IMR-90 (cell line): Measurements from ENCODE around the gene OVCH2. TPM values are rescaled to one million over a fixed set of nuclear protein-coding genes. Genes with fewer than 3 reads are reported as not detected.

Experiments used
- ATAC-seq: fragments of 200-7000 bp; cut with Tn5 transposase; 2 replicates; pipeline ENCODE4 v1.9.1; 2020; ENCODE audit warnings: low read depth, mild to moderate bottlenecking, moderate library complexity
- BruUV-seq: library from RNA; stranded (reverse); fragments of 400-500 nt; replicated peaks from 2 replicates; lab custom pipeline; 2021; lab: Mats Ljungman, UMichigan
- CTCF ChIA-PET: fragments of 300-600 bp; formaldehyde crosslinking; extraction: SDS; loops from one replicate; lab custom pipeline; 2021; ENCODE audit warnings: antibody characterized with exemption; lab: Yijun Ruan, JAX
- POLR2A ChIA-PET: fragments of 300-600 bp; sonication (Branson Sonifier 250); formaldehyde crosslinking; loops from one replicate; lab custom pipeline; 2022; ENCODE audit warnings: antibody characterized with exemption; ENCODE audit not compliant: unreplicated experiment; lab: Charles Lee
- DNase-seq: peaks from one replicate; pipeline ENCODE4 v3.0.0; 2013
- H2AFZ ChIP-seq: replicated peaks from 2 replicates; pipeline ENCODE3; 2013; ENCODE audit warnings: low read length, mild to moderate bottlenecking; ENCODE audit not compliant: poor library complexity
- H2AK5ac ChIP-seq: 2 replicates; pipeline ENCODE4 v1.6.1; 2013; ENCODE audit warnings: low read depth, low read length, inconsistent platforms
- H2AK9ac ChIP-seq: replicated peaks from 2 replicates; pipeline ENCODE3; 2013; ENCODE audit warnings: mild to moderate bottlenecking, low read depth, low read length, moderate library complexity; ENCODE audit not compliant: poor library complexity
- H2BK120ac ChIP-seq: 2 replicates; pipeline ENCODE4 v1.6.1; 2013; ENCODE audit warnings: low read depth, low read length, inconsistent platforms
- H2BK15ac ChIP-seq: 3 replicates; pipeline ENCODE4 v1.6.1; 2013; ENCODE audit warnings: low read depth, low read length, inconsistent platforms
- H2BK20ac ChIP-seq: 2 replicates; pipeline ENCODE4 v1.6.1; 2013; ENCODE audit warnings: low read depth, mild to moderate bottlenecking, inconsistent platforms, low read length, moderate library complexity
- H2BK5ac ChIP-seq: 2 replicates; pipeline ENCODE4 v1.6.1; 2013; ENCODE audit warnings: mild to moderate bottlenecking, low read depth, low read length, inconsistent platforms; ENCODE audit not compliant: poor library complexity, severe bottlenecking
- H3K14ac ChIP-seq: replicated peaks from 2 replicates; pipeline ENCODE4 v1.6.1; 2013; ENCODE audit warnings: low read depth, low read length, inconsistent platforms
- H3K18ac ChIP-seq: 2 replicates; pipeline ENCODE4 v1.6.1; 2013; ENCODE audit warnings: low read depth, low read length, control low read depth
- H3K23ac ChIP-seq: 2 replicates; pipeline ENCODE4 v1.6.1; 2013; ENCODE audit warnings: low read depth, low read length, inconsistent platforms
- H3K27ac ChIP-seq: 2 replicates; pipeline ENCODE4 v1.5.1; 2013; ENCODE audit warnings: mild to moderate bottlenecking, control low read depth, low read length; ENCODE audit not compliant: insufficient read depth
- H3K27me3 ChIP-seq: 2 replicates; pipeline ENCODE4 v1.6.1; 2013; ENCODE audit warnings: low read length; ENCODE audit not compliant: control insufficient read depth, insufficient read depth
- H3K36me3 ChIP-seq: 2 replicates; pipeline ENCODE4 v1.6.1; 2013; ENCODE audit warnings: low read length, mixed read lengths; ENCODE audit not compliant: control insufficient read depth, insufficient read depth
- H3K4ac ChIP-seq: 2 replicates; pipeline ENCODE4 v1.6.1; 2013; ENCODE audit warnings: low read depth, low read length, inconsistent platforms
- H3K4me1 ChIP-seq: 2 replicates; pipeline ENCODE4 v1.6.1; 2013; ENCODE audit warnings: low read length, mixed read lengths; ENCODE audit not compliant: control insufficient read depth, insufficient read depth
- H3K4me2 ChIP-seq: 2 replicates; pipeline ENCODE4 v1.6.1; 2013; ENCODE audit warnings: low read depth, mild to moderate bottlenecking, control low read depth, low read length, moderate library complexity
- H3K4me3 ChIP-seq: 2 replicates; pipeline ENCODE4 v1.5.1; 2013; ENCODE audit warnings: low read depth, mild to moderate bottlenecking, control low read depth, low read length, moderate library complexity; ENCODE audit not compliant: insufficient read depth
- H3K56ac ChIP-seq: 2 replicates; pipeline ENCODE4 v1.6.1; 2013; ENCODE audit warnings: low read length, inconsistent platforms; ENCODE audit not compliant: insufficient read depth; ENCODE audit errors: extremely low read depth
- H3K79me1 ChIP-seq, 2 experiments: 2 replicates each; pipeline ENCODE4 v1.6.1; 2013; ENCODE audit warnings: low read length in 2 of 2, inconsistent platforms in 1 of 2, low read depth in 1 of 2
- H3K9ac ChIP-seq: 2 replicates; pipeline ENCODE4 v1.6.1; 2013; ENCODE audit warnings: low read depth, low read length, control low read depth
- H3K9me1 ChIP-seq: 2 replicates; pipeline ENCODE4 v1.6.1; 2013; ENCODE audit warnings: low read length, inconsistent platforms; ENCODE audit not compliant: insufficient read depth
- H3K9me3 ChIP-seq: 2 replicates; pipeline ENCODE4 v1.6.1; 2013; ENCODE audit warnings: low read length; ENCODE audit not compliant: control insufficient read depth, insufficient read depth
- H4K20me1 ChIP-seq: 2 replicates; pipeline ENCODE4 v1.6.1; 2013; ENCODE audit warnings: low read length, inconsistent platforms; ENCODE audit not compliant: insufficient read depth
- H4K5ac ChIP-seq: 2 replicates; pipeline ENCODE4 v1.6.1; 2013; ENCODE audit warnings: mild to moderate bottlenecking, low read depth, low read length, control low read depth
- H4K8ac ChIP-seq, 2 experiments: 2 replicates each; pipeline ENCODE4 v1.6.1; 2013; ENCODE audit warnings: low read depth in 2 of 2, low read length in 2 of 2, control low read depth in 1 of 2, inconsistent platforms in 1 of 2
- H4K91ac ChIP-seq: 2 replicates; pipeline ENCODE4 v1.6.1; 2013; ENCODE audit warnings: low read depth, low read length, inconsistent platforms; ENCODE audit not compliant: insufficient read depth
- BHLHE40 ChIP-seq: fragments of 150-350 bp; IDR thresholded peaks from 2 replicates; pipeline ENCODE4 v1.6.1; 2016; ENCODE audit warnings: mild to moderate bottlenecking, low read depth, low read length
- CEBPB ChIP-seq: IDR thresholded peaks from 2 replicates; pipeline ENCODE4 v1.6.1; 2012; ENCODE audit warnings: low read depth, low read length, improper control_type of control experiment
- CHD1 ChIP-seq: IDR thresholded peaks from 2 replicates; pipeline ENCODE4 v1.6.1; 2012; ENCODE audit warnings: low read depth, low read length, improper control_type of control experiment
- FOS ChIP-seq: fragments of 150-350 bp; IDR thresholded peaks from 2 replicates; pipeline ENCODE4 v1.6.1; 2016; ENCODE audit warnings: low read depth, low read length
- MAFK ChIP-seq: IDR thresholded peaks from 2 replicates; pipeline ENCODE4 v1.6.1; 2012; ENCODE audit warnings: low read depth, low read length, improper control_type of control experiment
- MAZ ChIP-seq: IDR thresholded peaks from 2 replicates; pipeline ENCODE4 v1.6.1; 2012; ENCODE audit warnings: low read depth, mild to moderate bottlenecking, low read length, improper control_type of control experiment, moderate library complexity, borderline replicate concordance
- MXI1 ChIP-seq: IDR thresholded peaks from 2 replicates; pipeline ENCODE4 v1.6.1; 2012; ENCODE audit warnings: low read depth, mild to moderate bottlenecking, low read length, moderate library complexity, borderline replicate concordance
- NFE2L2 ChIP-seq: fragments of 150-350 bp; IDR thresholded peaks from 2 replicates; pipeline ENCODE4 v1.6.1; 2016; ENCODE audit warnings: low read depth, mild to moderate bottlenecking, low read length
- POLR2A ChIP-seq: IDR thresholded peaks from 2 replicates; pipeline ENCODE4 v1.6.1; 2012; ENCODE audit warnings: mild to moderate bottlenecking, low read depth, low read length
- RAD21 ChIP-seq: IDR thresholded peaks from 2 replicates; pipeline ENCODE4 v1.6.1; 2012; ENCODE audit warnings: low read length, improper control_type of control experiment
- RCOR1 ChIP-seq: IDR thresholded peaks from 2 replicates; pipeline ENCODE4 v1.6.1; 2012; ENCODE audit warnings: mild to moderate bottlenecking, low read length, improper control_type of control experiment; ENCODE audit not compliant: insufficient replicate concordance
- RFX5 ChIP-seq: IDR thresholded peaks from 2 replicates; pipeline ENCODE4 v1.8.0; 2012; ENCODE audit warnings: low read depth, mild to moderate bottlenecking, low read length, moderate library complexity
- SMC3 ChIP-seq: fragments of 150-350 bp; IDR thresholded peaks from 2 replicates; pipeline ENCODE4 v1.6.1; 2016; ENCODE audit warnings: low read depth, mild to moderate bottlenecking, antibody characterized with exemption, low read length, moderate library complexity
- WGBS, 2 experiments: methylation state at CpG; one replicate each; pipeline versions ENCODE4 v1.1.5 to v1.1.7; 2013; ENCODE audit warnings: missing lambda C conversion rate in 2 of 2; ENCODE audit not compliant: insufficient read length in 1 of 2; ENCODE audit errors: extremely low coverage in 2 of 2; 5-methylcytosine and 5-hydroxymethylcytosine counted together
- dilution Hi-C: fragments of 300-500 bp; cut with HindIII; formaldehyde crosslinking; loops from one replicate; pipeline ENCODE4 v1.14.3; 2018; ENCODE audit warnings: low sequenced_read_pairs; ENCODE audit not compliant: unreplicated experiment
- in situ Hi-C: fragments of 300-500 bp; cut with MboI; formaldehyde crosslinking; loops from 3 replicates; pipeline ENCODE4 v1.14.3; 2019; ENCODE audit warnings: low sequenced_read_pairs, inconsistent platforms, mixed read lengths
- intact Hi-C: fragments of 100-400 bp; cut with micrococcal nuclease; formaldehyde crosslinking; loops from 2 replicates; pipeline ENCODE4 v1.10.0; 2022
- polyA plus RNA-seq, 3 experiments: library from polyadenylated mRNA; depleted of rRNA; stranded (reverse); fragments of >200 nt; gene quantifications; 2 replicates each; pipeline ENCODE4 v1.2.3, GENCODE V29; 2012; ENCODE audit warnings: low replicate concordance in 1 of 3
- total RNA-seq: library from RNA; depleted of rRNA; stranded (reverse); fragments of >200 nt; gene quantifications from 2 replicates; pipeline ENCODE4 v1.2.3, GENCODE V29; 2012
- TF ChIP-seq, protein P1 (sequence below): fragments of 150-350 bp; IDR thresholded peaks from 2 replicates; pipeline ENCODE4 v1.6.1; 2016; ENCODE audit warnings: low read depth, mild to moderate bottlenecking, low read length, moderate library complexity, borderline replicate concordance
- TF ChIP-seq, protein P2 (sequence below): fragments of 150-350 bp; IDR thresholded peaks from 2 replicates; pipeline ENCODE4 v1.6.1; 2017; ENCODE audit warnings: mild to moderate bottlenecking, antibody characterized with exemption, low read length, low read depth
- TF ChIP-seq, protein P3 (sequence below): conservative IDR thresholded peaks from 2 replicates; pipeline ENCODE4 v1.5.1; 2012; ENCODE audit warnings: mild to moderate bottlenecking, low read depth, low read length, improper control_type of control experiment

The OVCH2 gene
- total and polyA plus RNA-seq, 2 of the 4 experiments (the other 2 are of a cell fraction), result 0.07 TPM; not detected in 1

DNA sequence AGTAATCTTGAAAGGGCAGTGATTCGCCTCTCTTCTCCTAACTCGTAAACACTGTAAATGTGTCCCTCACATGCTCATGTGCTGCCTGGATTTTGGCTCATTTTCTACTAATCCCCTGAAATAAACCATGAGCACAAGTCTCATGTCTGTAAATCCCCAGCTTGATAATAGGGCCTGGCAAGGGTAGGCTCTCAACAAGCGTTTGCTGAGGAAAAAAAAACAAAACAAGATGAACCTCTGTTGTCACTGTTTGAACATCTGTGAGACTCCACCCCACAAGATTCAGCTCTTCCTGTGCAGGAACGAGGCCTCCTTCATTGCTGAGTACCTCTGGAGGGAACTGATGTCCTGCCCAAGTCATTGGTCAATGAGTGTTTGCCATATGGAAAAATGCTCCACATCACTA lies 28.5 kb downstream of the OVCH2 start:
- CTCF ChIA-PET, result interaction anchor here (0.6 kb wide), 1 partner anchor 20 kb away, joined by 4 read pairs; no protein-coding TSS in a partner anchor
- no TSS peak for BruUV-seq
- Histone ChIP-seq H3K4me1 (no peaks in the 10 kb centered on the region), H2BK120ac (no peak overlapping the region), H2AK9ac (no peak overlapping the region), H4K8ac (no peak overlapping the region), H3K27ac (no peak overlapping the region), H3K36me3 (no peaks in the 10 kb centered on the region), H2BK20ac (no peak overlapping the region), H3K18ac (no peak overlapping the region), H3K56ac (no peak overlapping the region), H2BK15ac (no peak overlapping the region), H3K4ac (no peak overlapping the region), H3K23ac (no peak overlapping the region), H3K9me3 (no peaks in the 10 kb centered on the region), H3K4me2 (no peak overlapping the region), H2AK5ac (no peak overlapping the region), H2AFZ (no peak overlapping the region), H3K79me1 (no peaks in the 10 kb centered on the region), H3K4me3 (no peak overlapping the region), H4K5ac (no peak overlapping the region), H3K27me3 (peaks cover 17% of the 10 kb centered on the region), H3K14ac (no peak overlapping the region), H3K9me1 (no peaks in the 10 kb centered on the region), H3K9ac (no peak overlapping the region), H4K91ac (no peak overlapping the region), H4K20me1 (no peaks in the 10 kb centered on the region), H2BK5ac (no peak overlapping the region)
- POLR2A ChIA-PET, result interaction anchor here (0.5 kb wide), 1 partner anchor 154 kb away, joined by 3 read pairs; no protein-coding TSS in a partner anchor
- ATAC-seq (no peak), DNase-seq (peak; percentile 5)
- in situ Hi-C loops (loop anchor here (25.0 kb wide), 2 partner anchors 410 to 565 kb away; partner anchors contain the start of gene TUB), intact Hi-C loops (loop anchor here (10.0 kb wide), 1 partner anchor 417 kb away; no protein-coding TSS in a partner anchor), dilution Hi-C loops (no loop called here)
- TF ChIP-seq NFE2L2, result no peak
- TF ChIP-seq, protein P1, sequence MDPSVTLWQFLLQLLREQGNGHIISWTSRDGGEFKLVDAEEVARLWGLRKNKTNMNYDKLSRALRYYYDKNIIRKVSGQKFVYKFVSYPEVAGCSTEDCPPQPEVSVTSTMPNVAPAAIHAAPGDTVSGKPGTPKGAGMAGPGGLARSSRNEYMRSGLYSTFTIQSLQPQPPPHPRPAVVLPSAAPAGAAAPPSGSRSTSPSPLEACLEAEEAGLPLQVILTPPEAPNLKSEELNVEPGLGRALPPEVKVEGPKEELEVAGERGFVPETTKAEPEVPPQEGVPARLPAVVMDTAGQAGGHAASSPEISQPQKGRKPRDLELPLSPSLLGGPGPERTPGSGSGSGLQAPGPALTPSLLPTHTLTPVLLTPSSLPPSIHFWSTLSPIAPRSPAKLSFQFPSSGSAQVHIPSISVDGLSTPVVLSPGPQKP, result no peak
- TF ChIP-seq RCOR1, result no peak
- TF ChIP-seq RFX5, result no peak
- TF ChIP-seq, protein P2, sequence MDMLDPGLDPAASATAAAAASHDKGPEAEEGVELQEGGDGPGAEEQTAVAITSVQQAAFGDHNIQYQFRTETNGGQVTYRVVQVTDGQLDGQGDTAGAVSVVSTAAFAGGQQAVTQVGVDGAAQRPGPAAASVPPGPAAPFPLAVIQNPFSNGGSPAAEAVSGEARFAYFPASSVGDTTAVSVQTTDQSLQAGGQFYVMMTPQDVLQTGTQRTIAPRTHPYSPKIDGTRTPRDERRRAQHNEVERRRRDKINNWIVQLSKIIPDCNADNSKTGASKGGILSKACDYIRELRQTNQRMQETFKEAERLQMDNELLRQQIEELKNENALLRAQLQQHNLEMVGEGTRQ, result no peak
- no peak for TF ChIP-seq MAFK
- no peak for TF ChIP-seq RAD21
- no peak for TF ChIP-seq MAZ
- TF ChIP-seq, protein P3, sequence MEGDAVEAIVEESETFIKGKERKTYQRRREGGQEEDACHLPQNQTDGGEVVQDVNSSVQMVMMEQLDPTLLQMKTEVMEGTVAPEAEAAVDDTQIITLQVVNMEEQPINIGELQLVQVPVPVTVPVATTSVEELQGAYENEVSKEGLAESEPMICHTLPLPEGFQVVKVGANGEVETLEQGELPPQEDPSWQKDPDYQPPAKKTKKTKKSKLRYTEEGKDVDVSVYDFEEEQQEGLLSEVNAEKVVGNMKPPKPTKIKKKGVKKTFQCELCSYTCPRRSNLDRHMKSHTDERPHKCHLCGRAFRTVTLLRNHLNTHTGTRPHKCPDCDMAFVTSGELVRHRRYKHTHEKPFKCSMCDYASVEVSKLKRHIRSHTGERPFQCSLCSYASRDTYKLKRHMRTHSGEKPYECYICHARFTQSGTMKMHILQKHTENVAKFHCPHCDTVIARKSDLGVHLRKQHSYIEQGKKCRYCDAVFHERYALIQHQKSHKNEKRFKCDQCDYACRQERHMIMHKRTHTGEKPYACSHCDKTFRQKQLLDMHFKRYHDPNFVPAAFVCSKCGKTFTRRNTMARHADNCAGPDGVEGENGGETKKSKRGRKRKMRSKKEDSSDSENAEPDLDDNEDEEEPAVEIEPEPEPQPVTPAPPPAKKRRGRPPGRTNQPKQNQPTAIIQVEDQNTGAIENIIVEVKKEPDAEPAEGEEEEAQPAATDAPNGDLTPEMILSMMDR, result no peak
- TF ChIP-seq POLR2A, result no peak
- TF ChIP-seq SMC3, result no peak
- no peak for TF ChIP-seq BHLHE40
- TF ChIP-seq CHD1, result no peak
- no peak for TF ChIP-seq MXI1
- no peak for TF ChIP-seq FOS
- no peak for TF ChIP-seq CEBPB
- 0% methylated on average over 1 of the region's 4 CpGs; no CpG with 5 or more reads in 1 of the 2 experiments for WGBS, 2 experiments
